HS-5 (cell line): ENCODE results near the gene OR51B6.
"Not testable (repeated sequence)": the region's sequence is repeated elsewhere in the genome, so short reads cannot be mapped to it uniquely, and the experiment has no call there.

Experiments used
- DNase-seq: peaks from one replicate; pipeline ENCODE4 v3.0.0-alpha.2; 2012; ENCODE audit warnings: low read depth

The OR51B6 gene

GRCh38 chr11:5366365-5366764 is 15.1 kb downstream of the OR51B6 start:
- DNase-seq: not testable (repeated sequence)

GRCh38 chr11:5366856-5367255 is 15.5 kb downstream of the OR51B6 start:
- DNase-seq: no peak

GRCh38 chr11:5367448-5368074 is 16.3 kb downstream of the OR51B6 start:
- DNase-seq: peak; percentile 80

GRCh38 chr11:5368502-5369043 is 17.3 kb downstream of the OR51B6 start:
- no peak for DNase-seq

GRCh38 chr11:5369789-5370188 is 18.5 kb downstream of the OR51B6 start:
- no peak for DNase-seq

GRCh38 chr11:5380740-5381342 is 29.5 kb downstream of the OR51B6 start:
- DNase-seq: no peak

- no peak for DNase-seq
Measured at GRCh38 chr11:5383576-5383975, 32.3 kb downstream of the OR51B6 start, which contains the start of gene OR51M1. TSS of gene OR51M1 (plus strand) at chr11:5383812. CDS start at chr11:5389399, 5,587 bp downstream.

- no peak for DNase-seq
Measured at GRCh38 chr11:5384335-5384734, 33.0 kb downstream of the OR51B6 start.

GRCh38 chr11:5390210-5390609 is 38.9 kb downstream of the OR51B6 start:
- no peak for DNase-seq

- DNase-seq: no peak
Measured at GRCh38 chr11:5394091-5394490, 42.8 kb downstream of the OR51B6 start.

GRCh38 chr11:5398936-5399335 is 47.6 kb downstream of the OR51B6 start:
- DNase-seq: no peak
